Left lung (tissue), 10 donors: ENCODE data around the gene MAPRE3. TPM values are rescaled to one million over a fixed set of nuclear protein-coding genes. Genes with fewer than 3 reads are reported as not detected.
A peak's percentile ranks its signal among the peaks of the same experiment; 100 is the strongest.

Source experiments
- ATAC-seq: fragments of 200-7000 bp; cut with Tn5 transposase; one replicate; pipeline ENCODE4 v1.9.1; 2020; ENCODE audit warnings: moderate library complexity
- DNase-seq, 4 donors: peaks; one replicate each; pipeline ENCODE4 v3.0.0-alpha.2; 2013 to 2020
- H3K27ac ChIP-seq, 2 donors: fragments of 200-600 bp; sonication (generic) in 1 of 2; one replicate each; pipeline versions ENCODE4 v1.5.0 to v1.8.0; 2020 to 2021
- H3K27me3 ChIP-seq, 2 donors: fragments of 200-600 bp; sonication (generic) in 1 of 2; one replicate each; pipeline versions ENCODE4 v1.5.0 to v1.8.0; 2020 to 2021
- H3K36me3 ChIP-seq, 2 donors: fragments of 200-600 bp; sonication (generic) in 1 of 2; one replicate each; pipeline versions ENCODE4 v1.5.0 to v1.8.0; 2020 to 2021
- H3K4me1 ChIP-seq, 2 donors: fragments of 200-600 bp; one replicate each; pipeline ENCODE4 v1.8.0; 2021
- H3K4me3 ChIP-seq, 2 donors: fragments of 200-600 bp; sonication (generic) in 1 of 2; one replicate each; pipeline versions ENCODE4 v1.5.0 to v1.8.0; 2020 to 2021; ENCODE audit warnings: mild to moderate bottlenecking in 1 of 2
- H3K9me3 ChIP-seq, 2 donors: fragments of 200-600 bp; sonication (generic) in 1 of 2; one replicate each; pipeline versions ENCODE4 v1.5.0 to v1.8.0; 2020 to 2021
- CTCF ChIP-seq, 2 donors: fragments of 200-600 bp; sonication (generic) in 1 of 2; IDR thresholded peaks; one replicate each; pipeline versions ENCODE4 v1.5.0 to v1.8.0; 2021; ENCODE audit warnings: antibody characterized with exemption in 2 of 2
- intact Hi-C, 2 donors: fragments of 100-400 bp; cut with DNase I; formaldehyde crosslinking; loops; one replicate each; pipeline versions ENCODE4 v1.11.2 to v1.14.2; 2022
- polyA plus RNA-seq, 6 donors: library from polyadenylated mRNA; unstranded; fragments of 120-200 nt; gene quantifications; one replicate each; pipeline ENCODE4 v1.2.1, GENCODE V29; 2013; ENCODE audit not compliant: insufficient read length in 6 of 6
- total RNA-seq, 2 donors: library from RNA; stranded (reverse); fragmentation: NEBNext Ultra II Directional; extraction: Animal tissue kit (Norgen Biotek cat#: 25700); gene quantifications; one replicate each; pipeline ENCODE4 v1.2.1, GENCODE V29; 2021
- donor health status: DM: no; HTN: yes; CAD: no.
- donor health status: DM: no; HTN: no; CAD: no.

The MAPRE3 gene
- total and polyA plus RNA-seq, 8 donors: 7.1 to 23.5 (median 9.9) TPM

- ATAC-seq (no peak), DNase-seq (no peak)
- Histone ChIP-seq H3K4me1 (peaks cover 0 to 8% of the 10 kb centered on the region in 2 donors), H3K36me3 (no peaks in the 10 kb centered on the region), H3K9me3 (no peaks in the 10 kb centered on the region), H3K27me3 (no peaks in the 10 kb centered on the region), H3K4me3 (no peak overlapping the region), H3K27ac (no peak overlapping the region)
- TF ChIP-seq CTCF (IDR thresholded peaks at IDR 0.05): no peak
- intact Hi-C loops: loop anchor here in 1 of 2 donors (10.0 kb wide), 1 partner anchor 165 kb away; the partner anchor contains the start of gene DPYSL5
These were observed 39.3 kb downstream of the MAPRE3 start for GRCh38 chr2:27009716-27010115.

- no peak for TF ChIP-seq CTCF (IDR thresholded peaks at IDR 0.05)
- ATAC-seq: no peak
- Histone ChIP-seq H3K27me3 (no peaks in the 10 kb centered on the region), H3K36me3 (no peaks in the 10 kb centered on the region), H3K9me3 (no peaks in the 10 kb centered on the region), H3K4me3 (no peak overlapping the region), H3K27ac (no peak overlapping the region), H3K4me1 (peaks cover 0 to 8% of the 10 kb centered on the region in 2 donors)
- intact Hi-C loops: loop anchor here in 1 of 2 donors (10.0 kb wide), 1 partner anchor 165 kb away; the partner anchor contains the start of gene DPYSL5
- no peak for DNase-seq
These were observed 39.7 kb downstream of the MAPRE3 start for GRCh38 chr2:27010139-27010538.

- no peaks in the 10 kb centered on the region for H3K27me3 ChIP-seq
- ATAC-seq: no peak
- no peak for TF ChIP-seq CTCF (IDR thresholded peaks at IDR 0.05)
These were observed 43.3 kb downstream of the MAPRE3 start for GRCh38 chr2:27013738-27014137.

GRCh38 chr2:27014771-27015433 is 44.5 kb downstream of the MAPRE3 start:
- intact Hi-C loops: loop anchor here in 1 of 2 donors (5.0 to 10.0 kb wide), 2 partner anchors 48 to 170 kb away; partner anchors contain the start of gene DPYSL5
- Histone ChIP-seq H3K27me3 (no peaks in the 10 kb centered on the region), H3K4me3 (no peak overlapping the region), H3K4me1 (peaks cover 0 to 20% of the 10 kb centered on the region in 2 donors), H3K36me3 (no peaks in the 10 kb centered on the region), H3K9me3 (no peaks in the 10 kb centered on the region), H3K27ac (peak overlapping the region in 1 of 2 donors; percentile 31)
- DNase-seq (no peak), ATAC-seq (no peak)
- no peak for TF ChIP-seq CTCF (IDR thresholded peaks at IDR 0.05)

More at GRCh38 chr2:27013738-27014137, 43.3 kb downstream of the MAPRE3 start:
- Histone ChIP-seq H3K36me3 (no peaks in the 10 kb centered on the region), H3K4me3 (no peak overlapping the region), H3K9me3 (no peaks in the 10 kb centered on the region), H3K27ac (no peak overlapping the region), H3K4me1 (peaks cover 0 to 20% of the 10 kb centered on the region in 2 donors)
- no peak for DNase-seq
- intact Hi-C loops: loop anchor here in 1 of 2 donors (10.0 kb wide), 1 partner anchor 169 kb away; the partner anchor contains the start of gene DPYSL5

GRCh38 chr2:27016801-27017325 is 46.4 kb downstream of the MAPRE3 start:
- peak; percentile 59 to 61 for TF ChIP-seq CTCF (IDR thresholded peaks at IDR 0.05)
- Histone ChIP-seq H3K9me3 (no peaks in the 10 kb centered on the region), H3K27ac (peak overlapping the region in 1 of 2 donors; percentile 19), H3K36me3 (no peaks in the 10 kb centered on the region), H3K4me1 (peaks cover 7 to 12% of the 10 kb centered on the region in 2 donors), H3K27me3 (no peaks in the 10 kb centered on the region), H3K4me3 (no peak overlapping the region)
- intact Hi-C loops: loop anchor here in 1 of 2 donors (5.0 to 10.0 kb wide), 2 partner anchors 50 to 172 kb away; partner anchors contain the start of gene DPYSL5
- ATAC-seq (peak; percentile 69), DNase-seq (peak in 1 of 4 donors; percentile 52)
